ENCODE results near the gene CCDC188. TPM values are rescaled to one million over a fixed set of nuclear protein-coding genes. Genes with fewer than 3 reads are reported as not detected.

CCDC188 gene
- total and polyA plus RNA-seq, 9 of the 15 experiments (the other 6 are each of a cell fraction or from before 2014, with no cell fraction given), result not detected

GRCh38 chr22:20132686-20133246 is 18.1 kb downstream of the CCDC188 start (continued):
- TF ChIP-seq ATF2 (CRISPR knock-in tag; IDR thresholded peaks at IDR 0.05) (no peak), CTCF (IDR thresholded peaks at IDR 0.05 in 2 of 3, conservative IDR thresholded peaks at IDR 0.05 in 1 of 3; ENCODE audit: insufficient read depth in 2 of 3, low read depth in 1 of 3, low read length in 3 of 3) (no peak), MYNN (IDR thresholded peaks at IDR 0.05) (no peak), MYNN (CRISPR knock-in tag; IDR thresholded peaks at IDR 0.05) (peak; percentile 8; the same call in 1 of the 2 replicates), ZFP30 (CRISPR knock-in tag; IDR thresholded peaks at IDR 0.05; ENCODE audit: borderline replicate concordance) (no peak), ARID1B (IDR thresholded peaks at IDR 0.05) (no peak), FOXJ3 (CRISPR knock-in tag; IDR thresholded peaks at IDR 0.05) (no peak), ZNF175 (CRISPR knock-in tag; IDR thresholded peaks at IDR 0.05; ENCODE audit: low read depth) (no peak), MTF1 (CRISPR knock-in tag; IDR thresholded peaks at IDR 0.05; ENCODE audit: borderline replicate concordance) (no peak), SMARCE1 (IDR thresholded peaks at IDR 0.05) (no peak), CTBP1 (IDR thresholded peaks at IDR 0.05; ENCODE audit: borderline replicate concordance) (no peak), HDAC2 (IDR thresholded peaks at IDR 0.05) (0 out of 2 replicates have a peak, but pooled peaks have one; percentile 36), ZKSCAN1 (IDR thresholded peaks at IDR 0.05; ENCODE audit: low read depth, low read length) (no peak), ZBTB40 (IDR thresholded peaks at IDR 0.05) (no peak), ZBTB40 (CRISPR knock-in tag; IDR thresholded peaks at IDR 0.05) (peak; percentile 68; the same call in 1 of the 2 replicates), ZNF780A (CRISPR knock-in tag; IDR thresholded peaks at IDR 0.05) (no peak), HEY1 (CRISPR knock-in tag; IDR thresholded peaks at IDR 0.05; ENCODE audit: borderline replicate concordance) (no peak), MCM5 (IDR thresholded peaks at IDR 0.05; ENCODE audit: low read depth) (no peak)
